HG02623 (cell line): ENCODE data around the gene NLRP6.
"Not testable (repeated sequence)": the region's sequence is repeated elsewhere in the genome, so short reads cannot be mapped to it uniquely, and the experiment has no call there.

Source experiments
- ATAC-seq: cut with Tn5 transposase; IDR thresholded peaks from one replicate; pipeline ENCODE4 v1.9.1; 2021; ENCODE audit warnings: moderate library complexity; ENCODE audit not compliant: unreplicated experiment

NLRP6 gene

GRCh38 chr11:306645-307371 lies 28.6 kb downstream of the NLRP6 start:
- ATAC-seq = no peak

GRCh38 chr11:307766-308708 lies 29.8 kb downstream of the NLRP6 start, which contains the start of gene IFITM2:
TSS of gene IFITM2 (plus strand) at chr11:307816. CDS start at chr11:308193, 377 bp downstream.
- ATAC-seq = not testable (repeated sequence)

- ATAC-seq = not testable (repeated sequence)
These were observed 30.8 kb downstream of the NLRP6 start for GRCh38 chr11:308740-309665.

GRCh38 chr11:309979-310572 lies 31.9 kb downstream of the NLRP6 start:
- ATAC-seq = not testable (repeated sequence)

- ATAC-seq = peak; percentile 43
These were observed 33.0 kb downstream of the NLRP6 start for GRCh38 chr11:311013-311748.

GRCh38 chr11:312092-312816 lies 34.0 kb downstream of the NLRP6 start:
- ATAC-seq = no peak

GRCh38 chr11:313304-313786 lies 35.1 kb downstream of the NLRP6 start:
- no peak for ATAC-seq

GRCh38 chr11:313787-314553 lies 35.8 kb downstream of the NLRP6 start, which contains the start of gene IFITM1:
TSS of gene IFITM1 (plus strand) at chr11:314040. CDS start at chr11:314171, 131 bp downstream.
- ATAC-seq = no peak

GRCh38 chr11:314554-314875 lies 36.3 kb downstream of the NLRP6 start:
- ATAC-seq = not testable (repeated sequence)

- no peak for ATAC-seq
These were observed 36.9 kb downstream of the NLRP6 start for GRCh38 chr11:315051-315481.

GRCh38 chr11:315516-315994 lies 37.3 kb downstream of the NLRP6 start:
- ATAC-seq = no peak

- ATAC-seq = no peak
These were observed 38.0 kb downstream of the NLRP6 start for GRCh38 chr11:316031-316701.

GRCh38 chr11:316891-317301 lies 38.7 kb downstream of the NLRP6 start:
- no peak for ATAC-seq

- not testable (repeated sequence) for ATAC-seq
These were observed 39.6 kb downstream of the NLRP6 start for GRCh38 chr11:317668-318404.

- peak; percentile 22 for ATAC-seq
These were observed 40.4 kb downstream of the NLRP6 start for GRCh38 chr11:318405-319120.
